Right lobe of liver (tissue), 4 donors: Measurements from ENCODE around the gene SCTR.

Source experiments
- POLR2A ChIP-seq: fragments of 450-650 bp; IDR thresholded peaks from one replicate; pipeline ENCODE4 v1.6.1; 2017; ENCODE audit warnings: antibody characterized with exemption, mild to moderate bottlenecking
- TF ChIP-seq, protein P1 (sequence below), 4 donors: fragments of 200-600 bp in 3 of 4; fragments of 450-650 bp in 1 of 4; IDR thresholded peaks; one replicate each; pipeline versions ENCODE4 v1.5.1 to v1.8.0; 2016 to 2022; ENCODE audit warnings: antibody characterized with exemption in 4 of 4, mild to moderate bottlenecking in 2 of 4
- donor health status: DM: no; HTN: no; CAD: no.
- donor health status: DM: no; HTN: no; CAD: no.
- donor health status: DM: no; HTN: yes; CAD: no.

- TF ChIP-seq POLR2A: peak; percentile 81
- TF ChIP-seq, protein P1, sequence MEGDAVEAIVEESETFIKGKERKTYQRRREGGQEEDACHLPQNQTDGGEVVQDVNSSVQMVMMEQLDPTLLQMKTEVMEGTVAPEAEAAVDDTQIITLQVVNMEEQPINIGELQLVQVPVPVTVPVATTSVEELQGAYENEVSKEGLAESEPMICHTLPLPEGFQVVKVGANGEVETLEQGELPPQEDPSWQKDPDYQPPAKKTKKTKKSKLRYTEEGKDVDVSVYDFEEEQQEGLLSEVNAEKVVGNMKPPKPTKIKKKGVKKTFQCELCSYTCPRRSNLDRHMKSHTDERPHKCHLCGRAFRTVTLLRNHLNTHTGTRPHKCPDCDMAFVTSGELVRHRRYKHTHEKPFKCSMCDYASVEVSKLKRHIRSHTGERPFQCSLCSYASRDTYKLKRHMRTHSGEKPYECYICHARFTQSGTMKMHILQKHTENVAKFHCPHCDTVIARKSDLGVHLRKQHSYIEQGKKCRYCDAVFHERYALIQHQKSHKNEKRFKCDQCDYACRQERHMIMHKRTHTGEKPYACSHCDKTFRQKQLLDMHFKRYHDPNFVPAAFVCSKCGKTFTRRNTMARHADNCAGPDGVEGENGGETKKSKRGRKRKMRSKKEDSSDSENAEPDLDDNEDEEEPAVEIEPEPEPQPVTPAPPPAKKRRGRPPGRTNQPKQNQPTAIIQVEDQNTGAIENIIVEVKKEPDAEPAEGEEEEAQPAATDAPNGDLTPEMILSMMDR (IDR thresholded peaks at IDR 0.05): no peak
Measured at GRCh38 chr2:119431155-119431975, 92.9 kb downstream of the SCTR start, which contains the start of gene TMEM37.
